Osteocyte (in vitro differentiated cells): ENCODE measurements around the gene CYYR1. TPM values are rescaled to one million over a fixed set of nuclear protein-coding genes. Genes with fewer than 3 reads are reported as not detected.

ENCODE experiments used
- DNase-seq: peaks from one replicate; pipeline ENCODE4 v3.0.0; 2021; ENCODE audit warnings: mixed read lengths; ENCODE audit not compliant: unreplicated experiment; ENCODE audit errors: extremely low spot score
- H3K27ac Mint-ChIP-seq: one replicate; pipeline ENCODE4 v1.8.0; 2021; ENCODE audit warnings: mild to moderate bottlenecking, mixed read lengths; ENCODE audit not compliant: unreplicated experiment
- H3K27me3 Mint-ChIP-seq: one replicate; pipeline ENCODE4 v1.8.0; 2021; ENCODE audit warnings: mixed read lengths; ENCODE audit not compliant: unreplicated experiment
- H3K36me3 Mint-ChIP-seq: one replicate; pipeline ENCODE4 v1.8.0; 2021; ENCODE audit warnings: mixed read lengths; ENCODE audit not compliant: unreplicated experiment
- H3K4me1 Mint-ChIP-seq: one replicate; pipeline ENCODE4 v1.8.0; 2021; ENCODE audit warnings: mixed read lengths; ENCODE audit not compliant: unreplicated experiment
- H3K4me3 Mint-ChIP-seq: one replicate; pipeline ENCODE4 v1.8.0; 2021; ENCODE audit warnings: mild to moderate bottlenecking, moderate library complexity, mixed read lengths; ENCODE audit not compliant: unreplicated experiment
- H3K9me3 Mint-ChIP-seq: one replicate; pipeline ENCODE4 v1.8.0; 2021; ENCODE audit warnings: mixed read lengths; ENCODE audit not compliant: unreplicated experiment
- total RNA-seq: library from RNA; stranded (reverse); gene quantifications from 2 replicates; pipeline ENCODE4 v1.2.1, GENCODE V29; 2021
- TF ChIP-seq, protein P1 (sequence below): fragments of 200-600 bp; sonication (generic); IDR thresholded peaks from 2 replicates; pipeline ENCODE4 v1.5.0; 2021; ENCODE audit warnings: antibody characterized with exemption, mild to moderate bottlenecking, moderate library complexity

Gene CYYR1
- total RNA-seq, 1 donor from 2014 or later: 4.7 TPM

GRCh38 chr21:26597031-26597430 lies 23.9 kb upstream of the CYYR1 start:
- no peaks in the 10 kb centered on the region for H3K4me1 Mint-ChIP-seq
- no peak overlapping the region for H3K4me3 Mint-ChIP-seq
- no peaks in the 10 kb centered on the region for H3K36me3 Mint-ChIP-seq
- H3K27me3 Mint-ChIP-seq: no peaks in the 10 kb centered on the region
- H3K9me3 Mint-ChIP-seq: no peaks in the 10 kb centered on the region
- TF ChIP-seq, protein P1, sequence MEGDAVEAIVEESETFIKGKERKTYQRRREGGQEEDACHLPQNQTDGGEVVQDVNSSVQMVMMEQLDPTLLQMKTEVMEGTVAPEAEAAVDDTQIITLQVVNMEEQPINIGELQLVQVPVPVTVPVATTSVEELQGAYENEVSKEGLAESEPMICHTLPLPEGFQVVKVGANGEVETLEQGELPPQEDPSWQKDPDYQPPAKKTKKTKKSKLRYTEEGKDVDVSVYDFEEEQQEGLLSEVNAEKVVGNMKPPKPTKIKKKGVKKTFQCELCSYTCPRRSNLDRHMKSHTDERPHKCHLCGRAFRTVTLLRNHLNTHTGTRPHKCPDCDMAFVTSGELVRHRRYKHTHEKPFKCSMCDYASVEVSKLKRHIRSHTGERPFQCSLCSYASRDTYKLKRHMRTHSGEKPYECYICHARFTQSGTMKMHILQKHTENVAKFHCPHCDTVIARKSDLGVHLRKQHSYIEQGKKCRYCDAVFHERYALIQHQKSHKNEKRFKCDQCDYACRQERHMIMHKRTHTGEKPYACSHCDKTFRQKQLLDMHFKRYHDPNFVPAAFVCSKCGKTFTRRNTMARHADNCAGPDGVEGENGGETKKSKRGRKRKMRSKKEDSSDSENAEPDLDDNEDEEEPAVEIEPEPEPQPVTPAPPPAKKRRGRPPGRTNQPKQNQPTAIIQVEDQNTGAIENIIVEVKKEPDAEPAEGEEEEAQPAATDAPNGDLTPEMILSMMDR: no peak
- no peak for DNase-seq
- H3K27ac Mint-ChIP-seq: no peak overlapping the region

DNA sequence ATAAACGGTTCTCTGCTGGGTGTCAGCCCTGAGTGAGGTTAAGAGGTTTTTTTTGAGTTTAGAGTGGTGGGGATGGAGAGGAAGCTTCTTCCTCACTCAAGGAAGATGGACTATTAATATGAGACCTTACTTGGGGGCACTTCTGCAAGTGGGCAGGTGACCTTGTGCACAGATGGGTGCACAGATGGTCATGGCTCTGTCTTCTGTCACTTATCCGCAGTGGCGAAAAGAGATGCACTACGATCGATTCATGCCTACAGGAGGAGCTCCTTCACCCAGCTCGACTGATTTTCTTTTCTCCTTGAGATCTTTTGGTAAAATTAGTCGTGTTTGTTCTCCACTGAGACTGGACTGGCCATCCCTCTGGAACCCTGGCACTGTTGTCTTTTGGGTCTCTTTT lies 22.9 kb upstream of the CYYR1 start:
- Mint-ChIP-seq H3K36me3 (no peaks in the 10 kb centered on the region), H3K27ac (no peak overlapping the region), H3K4me3 (no peak overlapping the region), H3K27me3 (no peaks in the 10 kb centered on the region), H3K9me3 (no peaks in the 10 kb centered on the region), H3K4me1 (no peaks in the 10 kb centered on the region)
- TF ChIP-seq, protein P1: no peak
- DNase-seq: no peak

DNA sequence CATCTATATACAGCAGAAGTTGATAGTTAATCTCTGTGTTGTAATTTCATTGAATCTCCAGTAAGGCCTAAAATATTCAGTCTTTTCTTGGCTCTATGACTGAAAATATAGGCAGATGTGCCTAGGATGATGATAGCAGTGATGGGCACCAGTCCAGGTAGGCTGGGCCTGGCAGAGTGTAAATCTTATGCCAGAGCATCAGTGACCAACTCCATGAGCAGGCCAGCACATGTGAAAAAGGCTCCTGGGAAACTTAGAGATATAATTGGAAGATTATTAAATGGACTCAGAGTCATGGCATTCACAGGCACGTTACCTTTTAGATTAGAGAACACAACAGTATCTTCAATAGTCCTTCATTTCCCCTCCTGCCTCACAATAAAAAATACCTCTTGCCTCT lies 20.7 kb upstream of the CYYR1 start:
- no peak overlapping the region for H3K27ac Mint-ChIP-seq
- no peaks in the 10 kb centered on the region for H3K9me3 Mint-ChIP-seq
- H3K4me1 Mint-ChIP-seq: no peaks in the 10 kb centered on the region
- H3K36me3 Mint-ChIP-seq: no peaks in the 10 kb centered on the region
- no peak overlapping the region for H3K4me3 Mint-ChIP-seq
- TF ChIP-seq, protein P1: no peak
- H3K27me3 Mint-ChIP-seq: no peaks in the 10 kb centered on the region
- no peak for DNase-seq

DNA sequence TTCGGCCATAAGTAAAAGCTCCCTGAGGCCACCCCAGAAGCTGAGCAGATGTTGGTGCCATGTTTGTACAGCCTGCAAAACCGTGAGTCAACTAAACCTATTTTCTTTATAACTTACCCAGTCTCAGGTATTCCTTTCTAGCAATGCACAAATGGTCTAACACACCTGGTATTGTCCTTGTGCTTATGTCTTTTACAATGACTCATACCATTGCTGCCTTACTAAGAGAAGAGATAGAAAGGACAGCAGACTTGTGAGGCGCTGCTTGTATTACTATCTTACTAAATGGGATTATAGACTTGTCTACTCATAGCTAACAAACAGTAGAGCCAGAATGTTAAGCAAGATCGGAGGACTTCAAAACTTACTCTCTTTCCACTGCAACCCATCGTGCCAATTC lies 18.5 kb upstream of the CYYR1 start:
- Mint-ChIP-seq H3K9me3 (no peaks in the 10 kb centered on the region), H3K27ac (no peak overlapping the region), H3K4me3 (no peak overlapping the region), H3K36me3 (no peaks in the 10 kb centered on the region), H3K27me3 (no peaks in the 10 kb centered on the region), H3K4me1 (peaks cover 12% of the 10 kb centered on the region)
- TF ChIP-seq, protein P1: no peak
- DNase-seq: no peak

DNA sequence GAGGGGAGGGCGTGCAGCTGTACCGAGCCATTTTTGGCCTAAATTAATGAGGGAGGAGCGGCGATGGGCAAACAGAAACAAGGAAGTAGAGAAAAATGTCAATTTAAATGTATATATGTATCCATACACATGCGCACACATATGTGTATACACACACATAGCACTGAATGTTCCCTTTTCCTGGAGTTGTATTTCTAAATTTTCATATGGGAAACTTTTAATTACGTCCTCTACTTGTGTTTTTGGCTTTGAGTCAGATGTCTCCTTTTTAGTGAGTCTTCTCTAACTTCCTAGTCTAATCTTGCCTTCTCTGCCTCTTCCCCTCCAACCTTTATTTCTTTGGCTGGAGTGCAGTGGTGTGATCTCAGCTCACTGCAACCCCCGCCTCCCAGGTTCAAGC lies 15.4 kb upstream of the CYYR1 start:
- TF ChIP-seq, protein P1: no peak
- Mint-ChIP-seq H3K36me3 (no peaks in the 10 kb centered on the region), H3K27ac (peak overlapping the region; percentile 56), H3K4me3 (no peak overlapping the region), H3K4me1 (peaks cover 12% of the 10 kb centered on the region), H3K27me3 (no peaks in the 10 kb centered on the region), H3K9me3 (no peaks in the 10 kb centered on the region)
- DNase-seq: no peak
